HG02571 (cell line): ENCODE measurements around the gene PACSIN2.
"Not testable (repeated sequence)": the region's sequence is repeated elsewhere in the genome, so short reads cannot be mapped to it uniquely, and the experiment has no call there.

Experiments
- ATAC-seq: cut with Tn5 transposase; IDR thresholded peaks from one replicate; pipeline ENCODE4 v1.9.1; 2021; ENCODE audit warnings: mild to moderate bottlenecking, moderate library complexity; ENCODE audit not compliant: unreplicated experiment

PACSIN2 gene

DNA sequence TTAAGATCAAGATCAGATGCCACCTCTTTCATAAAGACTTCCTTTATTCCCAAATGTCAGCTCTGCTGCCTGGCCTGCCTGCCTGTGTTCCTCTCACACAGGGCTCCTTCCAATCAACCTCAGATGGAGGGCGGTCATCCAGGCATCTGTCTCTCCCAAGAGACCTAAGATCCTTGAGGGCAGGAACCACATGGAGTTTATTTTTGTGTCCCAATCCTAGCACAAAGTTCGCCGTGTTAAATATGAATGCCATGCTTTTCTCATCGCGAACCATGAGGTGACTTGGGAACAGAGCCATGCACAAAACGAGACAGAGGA lies 85.2 kb downstream of the PACSIN2 start:
- no peak for ATAC-seq

DNA sequence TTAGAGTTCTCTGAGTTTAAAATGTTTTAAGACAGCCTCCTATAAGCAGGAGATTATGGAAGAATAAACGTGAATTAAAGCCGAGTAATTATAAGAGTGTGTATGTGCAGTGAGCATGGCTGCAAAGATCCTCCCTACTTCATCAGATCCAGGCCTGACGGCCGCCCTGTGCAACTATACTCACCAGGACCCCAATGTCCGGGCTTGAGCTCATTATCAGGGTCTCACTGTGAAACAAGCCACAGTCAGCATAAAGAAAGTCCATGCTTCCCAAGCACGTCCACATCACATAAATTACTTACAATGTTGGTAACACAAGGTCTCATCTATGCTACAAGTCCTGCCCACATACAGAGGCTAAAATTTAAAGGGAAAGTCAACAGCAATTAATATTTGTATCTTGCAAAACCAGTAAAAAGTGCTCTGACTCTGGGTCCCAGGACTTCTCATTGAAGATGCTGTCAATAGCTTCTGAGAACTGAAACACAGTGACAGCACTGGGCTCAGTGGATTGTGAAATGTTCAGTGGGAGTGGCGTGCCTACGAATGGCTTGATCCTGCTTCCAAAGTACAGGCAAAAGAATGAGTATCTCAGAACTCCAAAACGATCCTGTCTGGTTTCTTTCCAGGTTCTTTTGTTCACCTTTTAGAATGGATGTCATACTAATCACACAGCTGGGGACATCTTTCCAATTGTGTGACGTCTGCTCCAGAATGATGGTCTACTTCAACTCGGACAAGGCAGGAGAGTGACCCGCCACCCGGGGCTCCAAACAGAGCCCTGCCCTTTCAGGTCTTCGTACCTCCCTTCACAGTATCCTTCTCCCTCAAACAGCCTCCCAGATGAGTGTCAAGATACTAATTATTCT lies 85.7 kb downstream of the PACSIN2 start:
- ATAC-seq, result no peak

DNA sequence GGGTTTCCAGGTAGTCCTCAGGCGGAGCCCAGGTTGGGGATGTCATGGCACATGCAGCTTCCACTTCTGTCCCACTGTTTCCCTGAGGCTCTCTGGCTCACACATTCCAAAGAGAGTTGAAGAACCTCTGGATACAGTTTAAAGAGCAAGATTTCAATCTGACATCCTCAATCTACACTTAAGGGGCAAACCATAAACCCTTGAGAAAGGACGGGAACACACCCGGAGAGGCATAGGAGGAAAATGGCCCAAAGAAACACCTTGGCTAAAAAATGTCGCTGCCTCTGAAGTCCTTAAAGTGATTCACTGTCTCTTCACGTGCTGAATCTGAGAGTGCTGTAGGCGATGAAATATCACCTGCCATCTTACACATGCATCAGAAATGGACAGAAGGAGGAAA lies 87.0 kb downstream of the PACSIN2 start:
- ATAC-seq, result no peak

DNA sequence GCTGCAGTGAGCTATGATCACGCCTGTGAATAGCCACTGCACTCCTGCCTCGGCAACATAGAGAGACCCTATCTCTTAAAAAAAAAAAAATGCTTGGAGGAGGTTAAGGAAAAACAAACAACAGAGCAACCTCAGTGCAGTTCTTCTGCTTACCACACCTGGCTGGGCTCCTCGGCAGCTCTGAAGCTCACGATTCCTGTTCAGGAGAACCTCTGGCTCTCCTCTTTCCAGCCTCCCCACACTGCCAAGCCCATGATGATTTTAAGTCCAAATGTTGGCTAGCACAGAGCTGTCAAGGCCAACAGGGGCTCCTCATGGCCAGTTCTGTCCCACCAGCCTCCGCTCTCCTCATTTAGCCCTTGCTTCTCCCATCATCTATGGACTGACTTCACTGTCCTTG lies 88.2 kb downstream of the PACSIN2 start:
- no peak for ATAC-seq

DNA sequence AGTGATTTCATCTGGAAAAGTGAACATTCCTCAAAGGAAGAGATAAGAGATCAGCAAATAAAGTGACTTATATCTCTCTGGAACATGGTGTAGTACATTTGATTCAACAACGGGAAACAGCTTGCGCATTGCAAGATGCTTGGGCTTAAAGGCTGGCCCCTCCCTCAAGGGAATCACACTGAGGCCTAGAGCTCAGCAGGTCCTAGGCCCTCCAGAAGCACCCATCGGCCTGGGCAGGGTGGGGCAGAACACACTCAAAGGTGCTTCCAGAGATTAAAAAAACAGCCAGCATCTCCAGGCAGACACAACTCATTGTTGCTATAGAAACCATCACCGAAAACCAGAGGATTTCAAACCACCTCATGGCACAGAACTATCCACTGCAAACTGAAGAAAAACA lies 88.8 kb downstream of the PACSIN2 start:
- ATAC-seq, result no peak

DNA sequence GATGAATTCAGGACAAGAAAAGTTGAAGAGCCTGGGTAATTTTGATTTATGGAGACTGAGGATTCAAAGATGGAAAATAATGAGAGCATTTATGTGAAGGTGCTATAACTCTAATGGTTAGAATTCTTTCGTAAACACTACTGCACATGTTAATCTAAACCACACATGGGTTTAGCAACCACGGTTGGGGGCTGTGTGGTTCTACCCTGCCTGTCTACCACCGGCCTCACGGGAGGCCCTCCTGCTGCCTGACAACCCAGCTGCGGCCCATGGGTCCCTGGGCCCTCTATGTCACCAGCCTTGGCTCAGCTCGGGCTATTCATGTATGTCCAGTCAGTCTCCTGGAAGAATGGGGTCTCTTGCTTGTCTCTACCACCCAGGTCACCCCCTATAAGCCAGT lies 89.4 kb downstream of the PACSIN2 start:
- no peak for ATAC-seq

DNA sequence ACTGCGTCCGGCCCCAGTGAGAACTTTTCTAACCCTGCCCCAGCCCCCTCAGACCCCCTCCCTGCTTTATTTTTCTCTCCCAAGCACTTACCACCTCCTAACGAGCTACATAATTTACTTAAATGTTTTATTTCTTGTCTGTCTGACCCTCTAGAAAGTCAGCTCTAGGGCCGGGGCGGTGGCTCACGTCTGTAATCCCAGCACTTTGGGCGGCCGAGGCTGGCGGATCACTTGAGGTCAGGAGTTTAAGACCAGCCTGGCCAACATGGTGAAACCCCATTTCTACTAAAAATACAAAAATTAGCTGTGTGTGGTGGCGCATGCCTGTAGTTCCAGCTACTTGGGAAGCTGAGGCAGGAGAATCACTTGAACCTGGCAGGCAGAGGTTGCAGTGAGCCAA lies 89.9 kb downstream of the PACSIN2 start:
- not testable (repeated sequence) for ATAC-seq

DNA sequence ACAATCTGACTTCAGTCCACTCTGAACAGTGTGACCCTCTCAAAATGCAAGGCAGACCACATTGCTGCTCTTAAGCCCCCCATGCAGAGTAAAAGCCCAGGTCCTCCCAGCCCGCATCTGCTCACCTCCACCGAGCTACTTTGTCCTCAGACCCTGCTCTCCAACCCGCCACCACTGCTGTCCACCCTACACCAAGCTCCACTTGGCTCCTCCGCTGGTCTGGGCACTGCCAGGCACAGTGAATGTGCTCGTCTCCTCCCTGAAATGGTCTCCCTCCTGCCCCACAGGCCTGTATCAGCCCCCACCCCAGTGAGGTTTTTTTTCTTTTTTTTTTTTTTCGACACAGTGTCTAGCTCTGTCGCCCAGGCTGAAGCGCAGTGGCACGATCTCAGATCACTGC lies 90.5 kb downstream of the PACSIN2 start:
- no peak for ATAC-seq

DNA sequence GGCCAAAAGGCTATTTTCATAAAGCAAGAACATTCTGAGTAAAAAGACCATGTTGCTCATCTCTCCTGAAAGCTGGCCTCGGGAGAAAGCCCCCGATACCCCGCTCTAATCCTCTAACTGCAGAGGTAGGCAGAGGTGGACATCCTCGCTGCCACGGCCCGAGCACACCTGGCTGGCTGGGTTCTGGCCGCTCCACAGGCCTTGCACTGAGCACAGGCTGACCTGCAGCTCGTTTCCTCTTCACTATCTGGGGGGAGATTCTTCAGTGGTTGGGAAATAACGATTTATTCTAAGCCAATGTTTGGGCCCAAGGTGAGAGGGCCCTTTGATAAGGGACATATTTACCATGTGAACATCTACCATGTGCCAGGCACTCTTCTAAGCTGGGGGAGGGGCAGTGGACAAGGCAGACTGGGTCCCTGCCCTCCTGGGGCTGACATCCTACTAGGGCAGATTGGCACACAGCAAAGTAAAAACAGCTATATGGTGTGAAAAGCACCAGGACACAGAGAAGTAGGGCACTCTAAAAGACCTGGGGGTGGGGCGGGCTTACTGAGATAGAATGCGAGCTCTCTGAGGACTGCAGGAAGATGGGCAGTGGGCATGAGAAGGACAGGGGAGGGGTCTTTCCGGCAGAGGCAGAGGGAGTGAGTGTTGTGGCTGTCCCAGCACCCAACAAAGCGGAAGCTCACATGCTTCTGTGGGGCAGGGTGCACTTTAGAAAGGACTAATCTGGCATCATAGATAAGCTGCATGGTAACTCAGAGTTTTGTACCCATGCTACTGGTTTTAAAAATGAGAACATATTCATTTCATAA lies 92.4 kb downstream of the PACSIN2 start:
- no peak for ATAC-seq

DNA sequence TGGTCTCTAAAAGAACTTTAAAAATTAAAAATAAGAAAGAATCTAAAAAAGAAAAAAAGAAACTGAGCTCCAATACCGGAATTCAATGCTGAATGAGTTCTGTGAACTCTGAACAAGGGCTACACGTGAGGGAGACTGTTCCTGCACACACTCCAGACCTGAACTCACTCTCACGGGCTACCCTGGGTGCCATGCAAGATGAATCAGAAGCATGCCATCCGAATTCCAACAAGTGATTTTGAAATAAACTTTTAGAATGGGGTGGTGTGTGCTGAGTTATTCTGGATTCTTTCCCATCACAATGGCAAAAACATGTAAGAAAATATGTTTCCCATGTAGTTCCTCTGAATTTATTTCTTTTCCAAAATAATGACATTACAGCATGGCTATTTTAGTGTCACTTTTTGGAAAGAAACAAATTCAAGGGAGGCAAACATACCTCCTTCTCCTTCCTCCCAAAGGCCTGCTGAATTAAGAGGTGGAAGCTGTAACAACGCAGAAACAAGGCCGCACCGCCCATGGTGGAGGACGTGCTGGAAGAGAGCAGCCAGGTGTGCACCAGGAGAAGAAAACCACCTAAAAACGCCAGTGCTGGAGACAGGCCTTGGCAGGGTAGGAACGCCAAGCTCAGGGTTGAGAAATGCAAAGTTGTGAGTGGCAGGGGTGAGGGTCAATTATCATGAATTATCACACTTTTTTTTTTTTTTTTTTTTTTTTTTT lies 94.7 kb downstream of the PACSIN2 start:
- no peak for ATAC-seq

DNA sequence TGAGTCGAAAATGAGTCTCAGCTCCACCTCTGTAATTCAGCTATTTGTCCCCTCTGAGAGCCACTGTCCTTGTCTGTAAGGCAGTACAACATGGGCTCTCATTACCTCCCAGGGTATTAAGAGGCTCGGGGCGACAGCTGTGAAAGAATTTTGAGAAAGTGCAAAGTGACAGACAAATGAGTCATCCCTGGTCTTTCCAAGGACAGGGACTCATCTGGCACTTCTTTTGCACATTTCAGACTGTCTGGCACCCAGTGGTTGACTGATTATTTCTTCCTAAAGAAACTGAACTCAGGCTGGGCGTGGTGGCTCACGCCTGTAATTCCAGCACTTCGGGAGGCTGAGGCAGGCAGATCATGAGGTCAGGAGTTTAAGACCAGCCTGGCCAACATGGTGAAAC lies 95.8 kb downstream of the PACSIN2 start:
- no peak for ATAC-seq

DNA sequence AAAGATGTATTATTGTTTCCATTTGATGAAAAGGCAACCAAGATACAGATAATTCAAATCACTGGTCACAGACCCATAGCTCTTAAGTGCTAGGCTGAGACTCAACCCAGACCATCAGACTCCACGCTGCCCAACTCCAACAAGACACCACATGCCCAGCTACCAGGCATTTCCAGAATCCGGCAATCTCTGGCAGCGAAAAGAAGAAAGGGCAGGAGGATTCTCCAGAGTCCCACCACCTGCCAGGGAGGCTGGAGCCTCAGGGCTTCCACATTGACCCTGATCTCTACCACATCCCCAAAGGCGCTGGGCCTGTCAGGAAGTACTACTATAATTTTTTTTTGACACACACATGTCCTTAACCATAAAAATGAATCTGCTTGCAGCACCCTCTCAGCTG lies 96.4 kb downstream of the PACSIN2 start:
- ATAC-seq, result no peak

DNA sequence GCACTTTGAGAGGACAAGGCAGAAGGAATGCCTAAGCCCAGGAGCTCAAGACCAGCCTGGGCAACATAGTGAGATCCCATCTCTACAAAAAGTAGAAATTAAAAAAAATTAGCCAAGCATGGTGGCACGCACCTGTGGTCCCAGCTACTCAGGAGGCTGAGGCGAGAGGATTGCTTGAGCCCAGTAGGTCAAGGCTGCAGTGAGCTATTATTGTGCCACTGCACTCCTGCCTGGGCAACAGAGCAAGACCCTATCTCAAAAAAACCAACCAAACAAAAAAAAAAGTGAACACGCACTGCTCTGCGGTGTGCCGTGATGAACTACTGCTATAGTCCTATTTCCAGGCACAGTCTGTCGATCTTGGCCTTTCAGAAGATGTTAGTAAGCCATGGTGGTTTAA lies 97.6 kb downstream of the PACSIN2 start:
- not testable (repeated sequence) for ATAC-seq

DNA sequence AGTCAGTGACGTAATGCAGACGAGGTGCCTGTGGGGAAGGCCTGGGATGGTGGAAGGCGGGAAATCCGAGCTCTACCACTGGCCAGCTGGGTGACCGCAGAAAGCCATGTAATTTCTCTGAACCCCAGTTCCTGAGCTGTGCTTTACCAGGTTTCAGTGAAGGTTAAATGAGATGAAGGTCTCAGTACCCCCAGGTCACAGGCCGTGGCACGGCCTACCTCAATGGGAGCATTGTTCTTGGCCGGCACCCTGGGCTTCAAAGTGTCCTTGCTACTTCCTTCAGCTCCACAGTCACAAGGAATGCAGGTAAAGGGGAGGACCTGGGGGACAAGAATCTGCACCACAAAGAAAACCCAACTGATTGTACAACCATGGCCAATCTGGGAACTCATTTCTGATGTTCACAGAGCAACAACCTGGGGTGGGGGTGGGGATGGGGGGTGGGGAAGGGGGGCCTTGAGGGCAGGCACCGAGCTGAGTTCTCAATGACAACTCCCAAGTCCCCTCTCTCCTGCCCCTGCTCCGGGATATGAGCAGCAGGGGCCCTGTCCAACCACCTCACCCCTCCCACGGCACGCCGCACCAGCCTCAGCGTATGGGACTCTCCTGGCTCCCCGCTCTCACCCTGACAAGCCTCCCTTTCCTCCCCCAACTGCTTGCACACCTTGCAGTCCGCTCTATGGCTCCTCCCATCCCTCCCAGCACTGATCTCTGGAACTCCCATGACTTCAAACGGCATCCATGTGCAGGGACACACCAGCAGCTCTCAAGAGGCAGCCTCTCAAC lies 98.8 kb downstream of the PACSIN2 start:
- ATAC-seq, result no peak

DNA sequence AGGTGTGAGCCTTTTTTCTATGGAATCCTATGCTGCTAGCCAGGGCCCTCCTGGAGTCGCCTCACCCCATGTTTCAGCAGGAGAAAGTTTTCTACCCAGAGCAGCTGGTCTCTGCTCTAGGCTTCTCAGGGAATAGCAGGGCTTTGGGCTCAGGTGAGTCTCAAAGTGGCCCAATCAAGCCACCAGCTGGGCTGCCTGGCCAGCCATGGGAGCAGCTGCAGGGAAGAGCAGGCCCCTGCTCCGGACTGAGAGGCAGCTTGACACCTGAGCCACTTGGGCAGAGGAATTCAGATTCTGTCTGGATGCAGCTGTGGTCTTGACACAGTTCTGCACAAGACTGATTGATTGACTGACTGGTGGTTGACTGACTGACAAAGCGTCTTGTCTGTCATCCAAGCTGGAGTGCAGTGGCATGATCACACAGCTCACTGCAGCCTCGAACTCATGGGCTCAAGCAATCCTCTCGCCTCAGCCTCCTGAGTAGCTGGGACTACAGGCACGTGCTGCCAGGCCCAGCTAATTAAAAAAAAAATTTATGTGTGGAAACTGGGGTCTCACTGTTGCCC lies 100.4 kb downstream of the PACSIN2 start:
- no peak for ATAC-seq

DNA sequence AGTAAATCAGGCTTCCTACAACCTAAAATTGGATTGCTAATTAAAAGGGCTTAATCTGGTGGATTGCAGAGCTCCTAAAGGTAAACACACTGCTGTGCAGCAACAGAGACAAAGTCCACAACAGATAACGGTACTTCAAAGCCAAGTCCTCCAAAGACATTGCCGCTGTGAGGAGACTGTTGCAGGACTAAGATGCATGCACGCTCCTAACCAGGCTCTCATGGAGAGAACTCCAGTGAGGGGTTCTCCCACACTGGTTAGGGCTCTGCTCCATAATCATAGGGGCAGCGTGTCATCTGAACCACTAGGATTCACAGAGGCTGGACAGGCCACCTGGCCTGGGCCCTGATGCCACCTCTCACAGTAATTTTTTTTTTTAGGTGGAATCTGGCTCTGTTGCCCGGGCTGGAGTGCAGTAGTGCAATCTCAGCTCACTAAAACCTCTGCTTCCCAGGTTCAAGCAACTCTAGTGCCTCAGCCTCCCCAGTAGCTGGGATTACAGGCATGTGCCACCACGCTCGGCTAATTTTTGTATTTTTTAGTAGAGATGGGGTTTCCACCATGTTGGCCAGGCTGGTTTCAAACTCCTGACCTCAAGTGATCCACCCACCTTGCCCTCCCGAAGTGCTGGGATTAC lies 101.0 kb downstream of the PACSIN2 start:
- ATAC-seq, result no peak

DNA sequence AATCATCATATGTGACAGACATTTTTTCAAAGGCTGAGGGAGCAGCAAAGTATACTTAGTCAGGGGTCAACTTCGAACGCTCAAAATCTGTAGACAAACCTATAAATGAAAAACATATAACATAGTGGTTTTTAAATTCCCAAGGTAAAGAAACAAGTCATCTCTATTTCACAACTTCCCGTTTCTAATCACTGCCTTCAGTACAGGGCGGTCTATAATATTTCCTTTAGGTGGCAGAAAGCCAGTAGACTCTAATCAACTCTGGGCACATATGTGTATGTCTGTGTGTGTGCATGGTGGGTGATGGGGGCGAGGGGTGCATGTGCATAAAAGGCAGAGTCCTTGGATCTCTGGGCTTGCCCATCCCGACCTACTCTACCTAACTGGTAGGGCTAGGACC lies 102.9 kb downstream of the PACSIN2 start:
- ATAC-seq, result no peak

DNA sequence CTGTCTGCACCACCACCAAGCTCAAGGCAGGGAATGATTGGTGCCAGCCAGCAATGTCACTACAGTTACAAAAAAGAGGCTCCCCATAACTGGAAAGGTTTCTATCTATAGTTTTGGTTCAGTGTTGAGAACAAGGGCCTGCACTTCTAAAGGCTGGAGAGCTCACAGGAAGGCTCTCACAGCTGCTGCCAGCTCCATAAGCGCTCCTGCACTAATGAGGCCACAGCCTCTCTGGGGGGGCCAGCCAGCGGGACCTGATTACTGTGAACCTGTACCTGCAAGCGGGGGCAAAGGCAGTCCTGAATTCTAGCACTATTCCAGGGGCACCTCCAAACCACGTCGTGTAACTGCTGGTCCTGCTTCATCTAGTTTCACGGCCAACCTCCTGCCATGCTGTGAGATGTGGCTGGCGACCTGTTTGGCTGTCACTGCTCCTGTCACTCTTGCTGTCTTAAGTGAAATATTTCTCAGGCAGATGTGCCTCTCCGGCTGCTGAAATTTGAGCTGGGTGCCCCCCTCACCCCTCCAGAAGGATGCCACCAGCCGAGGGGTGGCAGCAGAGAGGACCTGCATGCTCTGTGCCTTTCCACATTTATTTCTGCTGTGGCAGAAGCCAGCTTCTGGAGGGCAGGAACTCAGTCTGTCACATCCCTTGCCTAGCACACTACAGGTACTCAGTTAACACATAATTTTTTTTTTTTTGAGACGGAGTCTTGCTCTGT lies 104.6 kb downstream of the PACSIN2 start:
- no peak for ATAC-seq

DNA sequence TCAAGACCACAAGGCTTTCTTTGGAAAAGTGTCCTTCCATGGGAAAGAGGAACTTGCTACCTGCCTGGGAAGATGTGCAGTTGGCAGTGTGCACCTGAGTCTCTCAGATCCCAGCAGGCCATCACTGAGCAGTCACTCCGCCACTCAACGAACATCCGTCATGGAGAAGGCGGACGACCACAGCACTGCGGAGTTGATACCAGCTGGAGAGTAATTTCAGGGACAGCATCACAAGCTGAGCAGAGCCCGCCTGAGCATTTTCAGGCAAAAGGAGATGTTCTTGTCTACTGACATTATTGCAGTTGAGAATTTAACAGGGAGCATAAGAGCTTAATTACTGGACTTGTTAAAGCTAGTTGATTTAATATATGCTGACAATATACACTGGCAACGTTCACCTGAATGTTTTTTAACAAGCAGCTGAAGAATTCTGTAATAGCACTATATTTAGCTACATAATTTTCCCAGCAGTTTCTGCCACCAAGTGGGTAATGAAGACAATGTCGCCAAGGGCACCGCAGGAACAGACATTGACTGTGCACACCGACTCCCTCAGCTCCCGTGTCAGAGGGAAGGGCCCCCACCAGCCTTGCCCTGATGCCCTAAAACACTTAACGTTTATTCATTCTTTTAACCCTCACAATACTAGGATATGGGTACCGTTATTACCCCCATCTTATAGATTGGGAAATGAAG lies 105.4 kb downstream of the PACSIN2 start:
- ATAC-seq, result no peak
